GM10248 (cell line): Measurements from ENCODE around the gene ZCCHC17.
"Not testable (repeated sequence)": the region's sequence is repeated elsewhere in the genome, so short reads cannot be mapped to it uniquely, and the experiment has no call there.

Experiments used
- CTCF ChIA-PET: fragments of 300-600 bp; sonication (Branson Sonifier 250); formaldehyde crosslinking; extraction: SDS; loops from one replicate; lab custom pipeline; 2021; ENCODE audit warnings: antibody characterized with exemption; lab: Yijun Ruan, JAX
- POLR2A ChIA-PET: fragments of 350-650 bp; sonication (Branson Sonifier 250); formaldehyde crosslinking; extraction: SDS; loops from one replicate; lab custom pipeline; 2020; ENCODE audit warnings: antibody characterized with exemption; lab: Yijun Ruan, JAX
- DNase-seq: peaks from one replicate; pipeline ENCODE4 v3.0.0; 2012; ENCODE audit errors: extremely low spot score
- CTCF ChIP-seq: IDR thresholded peaks from 2 replicates; pipeline ENCODE4 v1.5.1; 2012; ENCODE audit warnings: mild to moderate bottlenecking, low read depth; ENCODE audit errors: extremely low read depth, missing control alignments, control extremely low read depth

The ZCCHC17 gene

GRCh38 chr1:31261916-31262315, 34.9 kb upstream of the ZCCHC17 start:
- ChIA-PET POLR2A (no interaction called here), CTCF (interaction anchor here (1.0 kb wide), 1 partner anchor 76 kb away, joined by 3 read pairs; no protein-coding TSS in a partner anchor)
- no peak for DNase-seq
- TF ChIP-seq CTCF = no peak

- DNase-seq, POLR2A ChIA-PET: not testable (repeated sequence)
- CTCF ChIA-PET = interaction anchor here (1.0 to 1.2 kb wide), 2 partner anchors 14 to 77 kb away, joined by 3 read pairs; no protein-coding TSS in a partner anchor
These were observed 34.4 kb upstream of the ZCCHC17 start for GRCh38 chr1:31262393-31262792.

DNA sequence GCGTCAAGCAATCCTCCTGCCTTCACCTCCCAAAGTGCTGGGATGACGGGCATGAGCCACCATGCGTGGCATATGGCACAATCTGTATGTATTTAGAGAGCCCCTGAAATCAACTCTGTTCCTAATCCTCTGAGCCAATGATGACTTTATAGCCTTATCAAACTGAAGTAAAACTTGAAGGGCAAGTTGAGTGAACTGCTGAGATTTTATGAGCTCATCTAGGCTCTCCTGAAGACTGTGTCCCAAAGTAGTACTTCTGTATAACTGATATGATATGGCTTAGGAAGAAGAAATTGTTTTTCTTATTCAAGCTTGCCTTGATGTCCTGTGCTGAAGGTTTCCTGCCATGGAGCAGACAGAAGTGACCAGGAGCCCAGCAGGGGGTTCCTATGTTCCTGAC, 33.4 kb upstream of the ZCCHC17 start:
- POLR2A ChIA-PET = no interaction called here
- no peak for DNase-seq
- CTCF ChIA-PET = interaction anchor here (1.2 to 1.4 kb wide), 4 partner anchors 10 to 15 kb away, joined by 3 to 4 read pairs (median 4); no protein-coding TSS in a partner anchor
- TF ChIP-seq CTCF = no peak

DNA sequence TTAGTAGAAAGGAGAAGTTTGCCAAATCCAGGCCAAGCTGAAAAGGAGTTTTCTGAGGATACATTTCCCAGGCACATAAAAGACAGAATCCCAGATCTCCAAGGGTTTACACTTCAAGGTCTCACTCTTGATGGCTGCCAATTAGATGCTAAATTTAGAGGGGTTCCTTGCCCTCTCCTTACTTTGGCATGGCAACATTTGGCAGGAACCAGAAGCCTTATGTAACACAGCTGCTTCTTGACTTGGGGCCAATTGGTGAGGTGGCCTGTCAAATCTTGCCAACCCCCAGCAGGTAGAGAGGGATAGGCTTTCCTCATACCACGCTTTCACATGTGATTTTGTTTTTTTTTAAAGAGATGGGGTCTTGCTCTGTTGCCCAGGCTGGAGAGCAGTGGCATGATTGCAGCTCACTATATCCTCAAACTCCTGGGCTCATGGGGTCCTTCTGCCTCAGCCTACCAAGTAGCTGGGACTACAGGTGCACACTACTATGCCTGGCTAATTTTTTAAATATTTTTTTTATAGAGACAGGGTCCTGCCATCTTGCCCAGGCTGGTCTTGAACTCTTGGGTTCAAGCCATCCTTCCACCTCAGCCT, 31.9 kb upstream of the ZCCHC17 start:
- TF ChIP-seq CTCF = no peak
- DNase-seq = no peak
- ChIA-PET CTCF (interaction anchor here (0.9 to 1.6 kb wide), 5 partner anchors 8 to 130 kb away, joined by 3 to 4 read pairs (median 4); no protein-coding TSS in a partner anchor), POLR2A (no interaction called here)

DNA sequence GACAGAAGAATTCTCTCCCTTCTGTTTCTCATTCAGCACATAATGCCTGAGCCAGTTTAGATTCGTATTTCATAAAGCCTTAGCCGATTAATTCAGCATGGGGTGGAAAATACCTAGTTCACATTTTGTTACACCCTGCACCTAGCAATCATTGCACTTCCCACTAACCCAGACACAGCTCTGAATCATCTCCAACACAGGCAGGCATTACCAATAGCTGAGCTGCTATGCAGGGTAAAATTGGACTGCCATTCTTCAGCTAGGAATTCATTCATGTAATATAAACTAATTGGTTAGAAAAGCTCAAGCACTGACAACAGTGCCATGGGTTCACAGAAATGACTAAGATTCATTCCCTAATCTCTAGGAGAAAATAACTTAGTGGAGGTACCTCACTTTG, 30.3 kb upstream of the ZCCHC17 start:
- ChIA-PET CTCF (interaction anchor here (1.6 kb wide), 1 partner anchor 10 kb away, joined by 4 read pairs; no protein-coding TSS in a partner anchor), POLR2A (no interaction called here)

DNA sequence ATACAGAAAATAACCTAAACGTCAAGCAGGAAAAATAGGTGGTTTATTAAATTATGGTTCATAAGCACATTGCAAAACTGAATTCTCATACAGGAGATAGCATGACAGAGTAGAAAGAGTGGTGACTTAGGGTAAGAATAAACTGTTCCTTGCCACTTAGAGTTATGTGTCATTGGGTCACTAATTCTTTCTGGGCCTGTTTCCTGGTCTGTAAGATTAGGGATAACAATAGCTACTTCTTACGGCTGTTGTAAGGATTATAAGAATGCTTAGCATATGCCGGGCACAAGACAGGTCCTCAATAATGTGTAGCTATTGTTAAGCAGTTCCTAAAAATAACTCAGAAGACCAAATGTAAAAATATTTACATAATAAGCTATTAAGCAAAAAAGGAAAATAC, 24.5 kb upstream of the ZCCHC17 start:
- DNase-seq = no peak
- ChIA-PET CTCF (interaction anchor here (1.4 kb wide), 1 partner anchor 8 kb away, joined by 4 read pairs; no protein-coding TSS in a partner anchor), POLR2A (no interaction called here)
- TF ChIP-seq CTCF = no peak

More for the DNA sequence above, 30.3 kb upstream of the ZCCHC17 start:
- DNase-seq = no peak
- TF ChIP-seq CTCF = no peak

GRCh38 chr1:31273619-31274018, 23.2 kb upstream of the ZCCHC17 start:
- POLR2A ChIA-PET = interaction anchor here (0.7 kb wide), 1 partner anchor 70 kb away, joined by 3 read pairs; no protein-coding TSS in a partner anchor

DNA sequence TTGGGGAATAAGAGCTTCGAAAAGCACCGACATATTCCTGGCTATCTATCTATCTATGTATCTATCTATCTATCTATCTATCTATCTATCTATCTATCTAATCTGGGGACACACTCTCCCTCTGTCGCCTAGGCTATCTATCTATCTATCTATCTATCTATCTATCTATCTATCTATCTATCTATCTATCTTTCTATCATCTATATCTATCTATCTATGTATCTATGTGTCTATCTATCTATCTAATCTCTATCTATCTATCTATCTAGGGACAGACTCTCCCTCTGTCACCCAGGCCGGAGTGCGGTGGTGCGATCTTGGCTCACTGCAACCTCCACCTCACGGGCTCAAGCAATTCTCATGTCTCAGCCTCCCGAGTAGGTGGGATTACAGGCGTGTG, 14.4 kb upstream of the ZCCHC17 start:
- CTCF ChIA-PET = interaction anchor here (0.9 kb wide), 1 partner anchor 112 kb away, joined by 3 read pairs; no protein-coding TSS in a partner anchor
- DNase-seq, POLR2A ChIA-PET: not testable (repeated sequence)

More at GRCh38 chr1:31273619-31274018, 23.2 kb upstream of the ZCCHC17 start:
- CTCF ChIA-PET = interaction anchor here (1.4 kb wide), 1 partner anchor 9 kb away, joined by 4 read pairs; no protein-coding TSS in a partner anchor
- DNase-seq = no peak
- TF ChIP-seq CTCF = no peak

DNA sequence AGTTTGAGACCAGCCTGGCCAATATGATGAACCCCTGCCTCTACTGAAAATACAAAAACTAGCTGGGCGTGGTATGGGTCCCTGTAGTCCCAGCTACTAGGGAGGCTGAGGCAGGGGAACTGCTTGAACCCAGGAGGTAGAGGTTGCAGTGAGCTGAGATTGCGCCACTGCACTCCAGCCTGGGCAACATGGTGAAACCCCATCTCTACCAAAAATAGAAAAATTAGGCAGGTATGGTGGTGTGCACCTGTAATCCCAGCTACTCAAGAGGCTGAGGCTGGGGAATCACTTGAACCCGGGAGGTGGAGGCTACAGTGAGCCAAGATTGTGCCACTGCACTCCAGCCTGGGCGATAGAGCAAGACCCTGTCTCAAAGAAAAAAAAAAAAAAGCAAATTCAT, 9.0 kb upstream of the ZCCHC17 start:
- POLR2A ChIA-PET = interaction anchor here (1.2 kb wide), 1 partner anchor 9 kb away, joined by 4 read pairs; the partner anchor contains the start of genes SNRNP40 and ZCCHC17
- DNase-seq = not testable (repeated sequence)
- CTCF ChIA-PET = interaction anchor here (0.9 kb wide), 1 partner anchor 9 kb away, joined by 3 read pairs; the partner anchor contains the start of genes SNRNP40 and ZCCHC17
